GM19468 (cell line): ENCODE measurements around the gene COMMD8.
"Not testable (repeated sequence)": the region's sequence is repeated elsewhere in the genome, so short reads cannot be mapped to it uniquely, and the experiment has no call there.

Experiments used
- ATAC-seq: cut with Tn5 transposase; IDR thresholded peaks from one replicate; pipeline ENCODE4 v1.9.1; 2021; ENCODE audit warnings: mild to moderate bottlenecking, moderate library complexity, moderate number of reproducible peaks; ENCODE audit not compliant: unreplicated experiment; ENCODE audit errors: extremely low read depth

COMMD8 gene

GRCh38 chr4:47463235-47463956 is at the start of gene COMMD8:
COMMD8 (minus strand) TSS chr4:47463702; CDS start chr4:47463651, 51 bp downstream.
- peak; percentile 95 for ATAC-seq

GRCh38 chr4:47510506-47511143 is 47.1 kb upstream of the COMMD8 start:
- ATAC-seq: peak; percentile 98

- no peak for ATAC-seq
These were observed 42.2 kb upstream of the COMMD8 start for GRCh38 chr4:47505666-47506065.

GRCh38 chr4:47505147-47505546 is 41.6 kb upstream of the COMMD8 start:
- no peak for ATAC-seq

GRCh38 chr4:47500776-47501175 is 37.3 kb upstream of the COMMD8 start:
- no peak for ATAC-seq

GRCh38 chr4:47499700-47500099 is 36.2 kb upstream of the COMMD8 start:
- no peak for ATAC-seq

- no peak for ATAC-seq
These were observed 35.4 kb upstream of the COMMD8 start for GRCh38 chr4:47498899-47499298.

- ATAC-seq: no peak
These were observed 30.6 kb upstream of the COMMD8 start for GRCh38 chr4:47494124-47494430.

GRCh38 chr4:47493238-47494123 is 30.0 kb upstream of the COMMD8 start:
- no peak for ATAC-seq

- no peak for ATAC-seq
These were observed 27.0 kb upstream of the COMMD8 start for GRCh38 chr4:47490550-47490949.

GRCh38 chr4:47488706-47489105 is 25.2 kb upstream of the COMMD8 start:
- ATAC-seq: no peak

GRCh38 chr4:47486727-47487126 is 23.2 kb upstream of the COMMD8 start:
- ATAC-seq: not testable (repeated sequence)

GRCh38 chr4:47486231-47486673 is 22.8 kb upstream of the COMMD8 start:
- ATAC-seq: no peak

- no peak for ATAC-seq
These were observed 22.3 kb upstream of the COMMD8 start for GRCh38 chr4:47485768-47486167.

- ATAC-seq: peak; percentile 95
These were observed 21.7 kb upstream of the COMMD8 start, which contains the start of gene ATP10D for GRCh38 chr4:47485047-47485692. ATP10D (plus strand) TSS chr4:47485275; CDS start chr4:47512541, 27,266 bp downstream.

- no peak for ATAC-seq
These were observed 20.7 kb upstream of the COMMD8 start for GRCh38 chr4:47484168-47484567.

- no peak for ATAC-seq
These were observed 20.2 kb upstream of the COMMD8 start for GRCh38 chr4:47483745-47484144.

GRCh38 chr4:47482326-47482725 is 18.8 kb upstream of the COMMD8 start:
- ATAC-seq: no peak

- ATAC-seq: no peak
These were observed 15.3 kb upstream of the COMMD8 start for GRCh38 chr4:47478804-47479203.

GRCh38 chr4:47475411-47475810 is 11.9 kb upstream of the COMMD8 start:
- no peak for ATAC-seq
